ENCODE measurements around the gene NADK.
"Not testable (repeated sequence)": the region's sequence is repeated elsewhere in the genome, so short reads cannot be mapped to it uniquely, and the experiment has no call there.

The NADK gene

GRCh38 chr1:1742529-1742928, 35.7 kb downstream of the NADK start:
- DNase-seq: not testable (repeated sequence)

- not testable (repeated sequence) for DNase-seq
Observed at GRCh38 chr1:1741013-1741412, 37.3 kb downstream of the NADK start.

DNA sequence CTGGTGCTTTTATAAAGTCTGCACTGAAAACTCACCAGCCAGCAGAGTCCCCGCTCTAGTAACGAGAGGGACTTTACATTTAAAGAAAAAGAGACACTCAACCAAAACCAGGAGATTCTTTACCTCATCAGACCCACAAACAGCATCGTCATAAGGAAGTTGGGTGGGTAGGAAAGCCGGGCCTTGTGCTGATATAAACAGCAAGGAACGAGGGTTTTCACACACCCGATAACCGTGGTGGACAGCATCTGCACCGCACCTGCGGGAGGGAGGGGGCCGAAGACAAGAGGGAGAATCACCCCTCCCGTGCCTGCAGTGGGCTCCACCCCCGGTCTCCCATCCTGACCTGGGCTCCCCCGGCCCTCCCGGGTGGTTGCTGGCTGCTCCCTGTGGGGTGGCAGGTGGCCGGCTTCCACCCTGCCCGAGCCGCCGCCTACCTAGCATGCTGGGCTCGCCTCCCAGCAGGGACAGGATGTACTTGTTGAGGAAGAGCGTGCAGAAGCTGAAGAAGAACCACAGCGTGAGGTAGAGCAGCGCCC, 39.4 kb downstream of the NADK start:
- not testable (repeated sequence) for DNase-seq

DNA sequence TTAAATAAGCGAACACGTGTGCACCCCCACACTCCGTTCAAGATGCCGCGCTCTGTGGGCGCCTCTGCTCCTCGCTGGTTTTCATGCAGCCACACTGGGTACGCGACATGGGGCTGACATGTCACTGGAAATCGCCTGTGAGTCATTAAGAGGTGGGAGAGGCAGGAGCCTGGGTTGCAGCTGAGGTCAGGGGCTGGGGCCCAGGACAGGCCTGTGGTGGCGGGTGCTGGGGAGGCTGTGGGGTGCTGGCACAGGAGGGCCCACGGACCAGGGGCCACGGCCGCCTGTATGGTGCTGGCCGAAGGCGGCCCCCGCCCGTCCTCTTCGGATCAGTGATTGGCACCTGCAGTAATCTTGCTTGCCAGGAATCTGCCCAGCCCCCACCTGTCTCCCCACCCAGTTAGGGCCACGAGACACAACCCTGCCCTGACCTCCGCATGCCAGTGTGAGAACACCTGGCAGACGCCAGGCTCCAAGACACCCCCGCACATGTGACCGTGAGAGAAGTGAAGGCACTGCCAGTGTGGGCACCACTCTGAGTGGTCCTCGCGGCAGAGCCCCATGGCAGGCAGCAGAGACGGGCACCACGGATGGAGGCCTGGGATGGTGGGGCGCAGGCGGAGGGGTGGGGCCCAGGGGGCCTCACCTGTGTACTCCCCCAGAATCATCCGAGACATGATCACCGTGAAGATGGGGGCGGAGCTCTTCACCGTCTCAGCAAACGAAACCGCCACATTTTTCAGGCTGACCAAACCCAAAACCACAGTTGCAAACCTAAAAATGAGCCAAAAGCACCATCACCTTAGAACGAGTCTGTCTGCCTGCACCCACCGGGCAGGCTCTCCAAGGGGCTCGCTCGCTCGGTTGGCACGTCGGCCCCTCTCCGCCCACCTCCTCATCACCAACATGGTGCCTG, 40.3 kb downstream of the NADK start:
- DNase-seq: not testable (repeated sequence)

DNA sequence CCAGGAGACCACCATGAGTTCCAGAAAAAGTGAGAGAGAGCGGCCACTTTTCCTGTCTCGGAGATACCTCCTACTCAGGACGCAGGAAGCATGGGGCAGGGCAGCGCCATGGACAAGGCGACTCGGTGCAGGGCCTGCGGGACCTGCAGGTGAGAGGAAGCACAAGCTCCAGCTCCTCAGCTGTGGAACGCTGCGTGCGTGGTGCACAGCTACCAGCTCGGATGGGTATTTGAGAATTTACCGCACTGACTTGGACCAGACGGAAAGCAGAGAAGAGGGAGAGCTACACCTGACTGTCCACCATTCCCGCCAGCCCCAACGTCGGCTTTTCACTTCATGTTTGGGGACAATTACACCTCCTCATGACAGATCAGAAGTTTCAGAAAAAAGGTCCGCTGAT, 45.9 kb downstream of the NADK start:
- no peak for DNase-seq

GRCh38 chr1:1730870-1731269, 47.4 kb downstream of the NADK start:
- no peak for DNase-seq

DNA sequence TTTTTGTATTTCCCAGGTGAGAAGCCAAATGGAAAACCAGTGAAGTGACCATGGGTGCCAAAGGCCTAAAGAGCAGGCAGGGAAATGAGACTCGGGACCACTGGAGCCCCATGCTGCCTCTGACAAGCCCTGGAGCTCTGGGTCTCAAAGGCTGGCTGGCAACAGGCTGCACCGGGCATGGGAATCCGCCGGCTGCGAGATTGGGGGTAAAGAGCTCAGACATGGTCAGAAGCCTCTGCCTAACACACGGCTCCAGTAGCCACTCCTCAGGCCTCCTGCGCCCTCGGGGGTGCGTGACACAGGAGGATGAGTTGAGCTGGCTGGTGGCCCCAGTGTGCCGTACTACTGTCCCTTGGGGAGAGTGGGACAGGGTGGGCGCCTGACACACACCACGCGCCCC, 48.0 kb downstream of the NADK start:
- DNase-seq: not testable (repeated sequence)

GRCh38 chr1:1729116-1729816, 49.0 kb downstream of the NADK start:
- DNase-seq: not testable (repeated sequence)

GRCh38 chr1:1728308-1729005, 49.8 kb downstream of the NADK start:
- DNase-seq: not testable (repeated sequence)

DNA sequence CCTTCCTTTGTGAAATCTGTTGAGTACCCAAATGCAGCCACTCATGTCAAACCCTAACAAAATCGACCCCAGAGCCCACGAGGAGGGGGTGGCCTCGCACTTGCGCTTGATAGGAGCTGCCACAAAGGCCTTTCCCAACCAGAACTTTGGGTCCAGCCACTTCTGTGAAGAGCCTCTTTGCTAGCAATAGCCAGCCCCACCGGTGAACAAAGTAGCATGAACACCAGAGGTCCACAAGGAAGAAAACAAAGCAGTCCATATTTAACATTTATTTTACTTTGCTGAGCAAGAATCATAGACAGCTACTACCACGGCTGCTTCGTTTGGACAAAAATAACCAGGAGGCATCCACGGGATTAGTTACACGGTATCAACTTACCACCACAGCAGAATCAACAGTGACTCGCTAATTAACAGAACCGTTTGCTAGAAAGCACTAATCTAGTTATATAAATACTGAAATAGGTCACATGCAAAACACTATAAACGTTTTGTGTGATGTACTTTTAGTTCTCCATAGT, 51.1 kb downstream of the NADK start:
- not testable (repeated sequence) for DNase-seq

DNA sequence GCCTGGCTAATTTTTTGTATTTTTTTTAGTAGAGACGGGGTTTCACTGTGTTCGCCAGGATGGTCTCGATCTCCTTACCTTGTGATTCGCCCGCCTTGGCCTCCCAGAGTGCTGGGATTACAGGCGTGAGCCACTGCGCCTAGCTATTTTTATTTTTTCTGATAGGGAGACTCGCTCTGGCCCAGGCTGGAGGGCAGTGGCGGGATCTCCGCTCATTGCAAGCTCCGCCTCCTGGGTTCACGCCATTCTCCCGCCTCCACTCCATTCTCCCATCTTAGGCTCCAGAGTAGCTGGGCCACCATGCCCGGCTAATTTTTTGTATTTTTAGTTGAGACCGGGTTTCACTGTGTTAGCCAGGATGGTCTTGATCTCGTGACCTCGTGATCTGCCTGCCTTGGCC, 52.2 kb downstream of the NADK start:
- not testable (repeated sequence) for DNase-seq

GRCh38 chr1:1724035-1724864, 54.0 kb downstream of the NADK start, which contains the start of gene CDK11A:
CDK11A (minus strand) TSS chr1:1724357; CDS start chr1:1722818, 1,539 bp downstream.
- DNase-seq: peak; percentile 86 to 96

DNA sequence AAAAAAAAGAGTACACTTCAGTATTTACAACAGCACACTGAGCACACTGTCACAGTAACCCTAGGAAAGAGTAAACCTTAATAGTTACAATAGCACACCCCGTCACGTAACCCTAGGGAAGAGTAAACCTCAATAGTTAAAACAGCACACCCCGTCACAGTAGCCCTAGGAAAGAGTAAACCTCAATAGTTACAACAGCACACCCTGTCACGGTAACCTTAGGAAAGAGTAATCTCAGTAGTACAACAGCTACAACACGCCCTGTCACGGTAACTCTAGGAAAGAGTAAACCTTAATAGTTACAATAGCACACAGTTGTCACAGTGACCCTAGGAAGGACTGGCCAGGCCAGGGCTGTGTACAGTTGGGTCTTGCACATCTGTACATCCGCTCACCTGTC, 57.1 kb downstream of the NADK start:
- no peak for DNase-seq

GRCh38 chr1:1715109-1715883, 63.0 kb downstream of the NADK start:
- DNase-seq: not testable (repeated sequence)

GRCh38 chr1:1707897-1708296, 70.4 kb downstream of the NADK start:
- DNase-seq: not testable (repeated sequence)

DNA sequence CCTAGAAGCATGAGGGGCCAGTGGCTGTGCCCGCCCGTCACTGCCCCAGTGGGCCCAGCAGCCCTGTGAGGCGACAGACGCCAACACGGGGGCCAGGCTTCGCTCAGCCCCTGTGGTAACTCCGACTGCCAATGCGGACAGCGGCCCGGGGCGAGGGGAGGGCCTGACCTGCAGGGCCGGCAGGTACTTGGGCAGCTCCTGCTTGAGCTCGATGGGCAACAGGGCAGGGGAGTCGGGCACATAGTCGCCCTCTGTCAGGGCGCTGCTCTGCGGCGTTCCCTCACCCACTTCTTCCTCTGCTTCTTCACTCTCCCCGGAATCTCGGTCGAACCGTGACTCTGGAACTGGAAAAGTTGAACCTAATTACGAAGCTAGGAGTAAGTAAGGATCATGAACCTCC, 71.0 kb downstream of the NADK start:
- not testable (repeated sequence) for DNase-seq

GRCh38 chr1:1705623-1706022, 72.6 kb downstream of the NADK start:
- not testable (repeated sequence) for DNase-seq

DNA sequence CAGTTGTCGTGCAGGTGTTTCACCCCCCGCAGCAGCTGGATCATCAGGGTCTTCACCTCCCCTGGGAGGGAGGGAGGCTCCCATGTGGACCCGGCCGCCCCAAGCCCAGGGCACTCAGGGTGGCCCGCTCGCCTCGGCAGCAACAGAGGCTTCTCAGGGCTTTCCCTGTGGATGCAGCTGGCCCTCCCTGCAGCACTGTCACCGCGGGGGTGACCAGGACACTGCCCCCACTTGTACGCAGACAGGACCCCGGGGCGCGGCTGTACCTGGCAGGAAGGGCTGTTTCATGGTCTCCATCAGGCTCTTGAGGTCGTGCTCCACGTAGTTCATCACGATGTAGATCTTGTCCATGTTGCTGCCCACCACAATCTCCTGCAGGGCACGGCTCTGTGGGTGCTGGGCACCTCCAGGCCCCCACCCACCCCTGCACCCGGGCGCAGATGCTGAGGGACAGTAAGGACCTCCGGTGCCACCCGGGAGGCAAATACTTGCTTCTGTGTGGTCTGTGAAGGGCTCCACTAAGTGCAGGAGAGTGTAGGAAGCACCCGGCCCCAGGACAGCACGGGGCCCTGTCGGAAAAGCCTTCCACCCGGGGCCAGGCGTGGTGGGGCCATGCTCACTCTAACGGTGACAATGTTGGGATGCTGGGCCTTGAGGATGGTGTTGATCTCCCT, 73.8 kb downstream of the NADK start:
- DNase-seq: not testable (repeated sequence)

DNA sequence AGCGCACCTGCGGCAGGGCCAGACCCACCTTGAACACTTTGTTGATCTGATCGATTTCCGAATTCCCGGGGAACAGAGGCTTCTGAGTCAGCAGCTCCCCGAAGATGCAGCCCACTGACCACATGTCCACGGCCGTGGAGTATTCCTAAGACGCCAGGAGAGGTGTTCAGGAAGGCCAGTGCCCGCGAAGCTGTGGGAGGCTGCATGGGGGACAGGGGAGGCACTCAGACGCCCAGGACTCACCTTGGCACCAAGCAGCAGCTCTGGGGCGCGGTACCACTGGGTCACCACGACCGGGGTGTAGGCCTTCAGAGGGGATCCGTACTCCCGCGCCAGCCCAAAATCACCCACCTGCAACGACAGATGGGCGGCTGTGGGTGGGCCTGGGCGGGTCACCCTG, 74.5 kb downstream of the NADK start:
- no peak for DNase-seq

DNA sequence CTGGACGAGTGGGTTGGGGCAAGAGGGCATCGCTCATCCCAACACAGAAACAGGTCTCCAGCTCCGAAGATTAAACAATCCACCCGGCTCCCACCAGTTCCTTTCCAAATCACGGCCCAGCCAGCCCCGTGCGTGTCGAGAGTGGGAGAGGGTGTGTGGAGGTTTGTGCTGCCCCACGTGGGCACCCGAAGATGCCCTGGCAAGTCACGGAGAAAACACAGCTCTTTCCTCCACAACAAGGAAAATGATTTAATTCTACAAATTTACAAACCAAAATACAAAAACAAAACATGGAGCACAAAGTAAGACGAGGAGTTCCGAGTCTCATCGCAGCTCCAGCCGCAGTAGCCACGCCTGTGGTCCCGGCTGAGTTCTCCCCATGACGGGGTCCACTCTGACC, 75.8 kb downstream of the NADK start:
- DNase-seq: not testable (repeated sequence)
